ENCODE results near the gene PTCH1.

Gene PTCH1

GRCh38 chr9:95484225-95484624, 32.5 kb downstream of the PTCH1 start:
- H3K4me1 ChIP-seq (ENCODE audit: low read length), result no peaks in the 10 kb centered on the region
- no peak for DNase-seq
- H2AFZ ChIP-seq (ENCODE audit: low read length), result no peak overlapping the region
- no peaks in the 10 kb centered on the region for H3F3A ChIP-seq (ENCODE audit: insufficient read depth, low read length)
- TF ChIP-seq CTCF (IDR thresholded peaks at IDR 0.05; ENCODE audit: low read length), result no peak
- no peak for TF ChIP-seq EZH2 (optimal IDR thresholded peaks at IDR 0.05; ENCODE audit: low read depth, low read length)
- no peak for TF ChIP-seq EZH2phosphoT487 (IDR thresholded peaks at IDR 0.05; ENCODE audit: low read length)
- no peak overlapping the region for H3K27ac ChIP-seq (ENCODE audit: low read length)
- no peak overlapping the region for H3K9ac ChIP-seq (ENCODE audit: low read length)
- no peaks in the 10 kb centered on the region for H3K9me2 ChIP-seq (replicated peaks; ENCODE audit: insufficient read depth, low read length)
- H3K27me3 ChIP-seq (replicated peaks; ENCODE audit: insufficient read depth, low read length), result no peaks in the 10 kb centered on the region
- H4K20me1 ChIP-seq (ENCODE audit: insufficient read depth, low read length), result no peaks in the 10 kb centered on the region
- peaks cover 11% of the 10 kb centered on the region; the same call in 1 of the 2 replicates for H3K36me3 ChIP-seq (replicated peaks; ENCODE audit: insufficient read depth, low read length)
- H3K9me3 ChIP-seq (replicated peaks; ENCODE audit: insufficient read depth, low read length), result no peaks in the 10 kb centered on the region
- H3K4me3 ChIP-seq (ENCODE audit: low read length), result no peak overlapping the region
- no peak overlapping the region for H3K4me2 ChIP-seq (ENCODE audit: low read depth, low read length)
- H3K79me2 ChIP-seq (ENCODE audit: low read length), result peaks cover 76% of the 10 kb centered on the region

- Histone ChIP-seq H4K20me1 (ENCODE audit: insufficient read depth, low read length) (no peaks in the 10 kb centered on the region), H3K79me2 (ENCODE audit: low read length) (peaks cover 69% of the 10 kb centered on the region), H3K9ac (ENCODE audit: low read length) (no peak overlapping the region), H3K27me3 (replicated peaks; ENCODE audit: insufficient read depth, low read length) (no peaks in the 10 kb centered on the region), H2AFZ (ENCODE audit: low read length) (no peak overlapping the region), H3K36me3 (replicated peaks; ENCODE audit: insufficient read depth, low read length) (peaks cover 11% of the 10 kb centered on the region; the same call in 1 of the 2 replicates), H3F3A (ENCODE audit: insufficient read depth, low read length) (no peaks in the 10 kb centered on the region), H3K9me3 (replicated peaks; ENCODE audit: insufficient read depth, low read length) (no peaks in the 10 kb centered on the region), H3K27ac (ENCODE audit: low read length) (no peak overlapping the region), H3K4me2 (ENCODE audit: low read depth, low read length) (no peak overlapping the region), H3K4me1 (ENCODE audit: low read length) (no peaks in the 10 kb centered on the region), H3K4me3 (ENCODE audit: low read length) (no peak overlapping the region), H3K9me2 (replicated peaks; ENCODE audit: insufficient read depth, low read length) (no peaks in the 10 kb centered on the region)
- TF ChIP-seq EZH2phosphoT487 (IDR thresholded peaks at IDR 0.05; ENCODE audit: low read length) (no peak), CTCF (IDR thresholded peaks at IDR 0.05; ENCODE audit: low read length) (no peak), EZH2 (optimal IDR thresholded peaks at IDR 0.05; ENCODE audit: low read depth, low read length) (no peak)
- DNase-seq, result no peak
These were observed 33.3 kb downstream of the PTCH1 start for GRCh38 chr9:95483431-95483830.

GRCh38 chr9:95482621-95483020, 34.1 kb downstream of the PTCH1 start:
- no peaks in the 10 kb centered on the region for H4K20me1 ChIP-seq (ENCODE audit: insufficient read depth, low read length)
- no peaks in the 10 kb centered on the region for H3K9me2 ChIP-seq (replicated peaks; ENCODE audit: insufficient read depth, low read length)
- peaks cover 63% of the 10 kb centered on the region for H3K79me2 ChIP-seq (ENCODE audit: low read length)
- H3K9me3 ChIP-seq (replicated peaks; ENCODE audit: insufficient read depth, low read length), result no peaks in the 10 kb centered on the region
- no peak for TF ChIP-seq EZH2phosphoT487 (IDR thresholded peaks at IDR 0.05; ENCODE audit: low read length)
- no peak for TF ChIP-seq CTCF (IDR thresholded peaks at IDR 0.05; ENCODE audit: low read length)
- TF ChIP-seq EZH2 (optimal IDR thresholded peaks at IDR 0.05; ENCODE audit: low read depth, low read length), result no peak
- no peaks in the 10 kb centered on the region for H3F3A ChIP-seq (ENCODE audit: insufficient read depth, low read length)
- no peak for DNase-seq
- no peak overlapping the region for H3K9ac ChIP-seq (ENCODE audit: low read length)
- no peak overlapping the region for H3K4me3 ChIP-seq (ENCODE audit: low read length)
- no peaks in the 10 kb centered on the region for H3K4me1 ChIP-seq (ENCODE audit: low read length)
- no peak overlapping the region for H2AFZ ChIP-seq (ENCODE audit: low read length)
- H3K4me2 ChIP-seq (ENCODE audit: low read depth, low read length), result no peak overlapping the region
- no peaks in the 10 kb centered on the region for H3K27me3 ChIP-seq (replicated peaks; ENCODE audit: insufficient read depth, low read length)
- H3K27ac ChIP-seq (ENCODE audit: low read length), result no peak overlapping the region
- H3K36me3 ChIP-seq (replicated peaks; ENCODE audit: insufficient read depth, low read length), result peaks cover 16% of the 10 kb centered on the region
